NCI-H524 (cell line): ENCODE measurements around the gene AADACL2.
"Not testable (repeated sequence)": the region's sequence is repeated elsewhere in the genome, so short reads cannot be mapped to it uniquely, and the experiment has no call there.

Experiments used
- DNase-seq, 2 experiments: peaks; one replicate each; lab custom pipeline; 2025; lab: John Stamatoyannopoulos, UW

The AADACL2 gene

GRCh38 chr3:151765685-151766084 is 32.0 kb downstream of the AADACL2 start:
- no peak for DNase-seq

DNA sequence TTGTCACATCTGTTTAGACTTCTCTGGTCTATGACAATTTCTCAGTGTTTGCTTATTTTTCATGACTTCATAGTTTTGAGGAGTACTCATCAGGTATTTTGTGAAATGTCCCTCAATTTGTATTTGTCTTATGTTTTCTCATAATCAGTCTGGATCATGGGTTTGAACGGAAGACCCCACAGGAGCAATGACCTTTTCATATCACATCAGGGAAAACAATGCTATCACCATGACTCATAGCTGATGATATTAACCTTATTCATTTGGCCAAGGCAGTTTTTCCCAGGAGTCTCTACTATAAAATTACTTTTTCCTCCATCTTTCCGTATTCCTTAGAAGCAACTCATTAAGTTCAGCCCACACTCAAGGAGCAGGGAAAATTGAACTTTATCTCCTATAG is 32.7 kb downstream of the AADACL2 start:
- DNase-seq: no peak

DNA sequence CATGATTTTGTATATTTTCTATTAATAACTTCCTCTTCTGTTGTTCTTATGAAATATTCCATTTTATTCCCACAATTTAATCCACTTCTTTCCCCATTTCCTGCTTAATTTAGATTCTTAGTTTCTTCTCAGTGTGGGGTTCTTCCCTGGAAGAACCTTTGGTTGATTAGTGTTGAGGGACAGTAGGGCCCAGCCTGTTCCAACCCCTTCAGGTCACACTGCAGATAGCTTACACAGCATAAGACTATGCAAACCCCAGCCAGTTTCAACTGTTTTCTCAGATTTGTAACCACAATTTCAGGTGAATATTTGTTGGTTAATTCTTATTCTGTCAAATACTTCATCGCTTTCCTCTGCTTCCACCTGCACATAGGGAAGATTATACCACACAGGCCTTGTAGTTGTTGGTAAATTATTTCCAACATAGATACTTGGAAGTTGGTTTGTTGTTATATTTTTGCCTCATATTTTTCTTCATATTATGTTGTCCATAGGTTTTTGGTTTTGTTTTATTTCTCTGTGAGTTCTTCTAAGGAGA is 34.7 kb downstream of the AADACL2 start:
- DNase-seq: no peak

- DNase-seq: no peak
These were observed 35.4 kb downstream of the AADACL2 start for GRCh38 chr3:151769175-151769574.

DNA sequence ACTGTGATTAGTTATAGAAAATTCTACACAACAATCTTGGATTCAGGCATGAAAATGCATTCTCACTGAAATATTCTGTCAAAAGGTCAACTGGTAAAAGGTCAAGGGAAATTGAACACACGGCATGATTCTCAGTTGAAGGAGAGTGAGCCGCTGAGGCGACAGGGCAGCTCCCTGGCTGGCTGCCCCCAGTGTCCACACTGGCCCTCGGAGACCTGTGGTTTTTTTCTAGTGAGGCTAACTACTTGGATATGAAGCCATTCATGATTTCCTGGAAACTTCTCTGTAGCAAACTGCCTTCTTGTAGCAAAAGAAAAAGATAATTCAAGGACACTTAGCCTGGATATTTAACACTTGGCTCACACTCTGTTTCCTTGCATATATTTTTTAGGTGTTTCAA is 37.2 kb downstream of the AADACL2 start:
- no peak for DNase-seq

GRCh38 chr3:151772825-151773480 is 39.2 kb downstream of the AADACL2 start:
- no peak for DNase-seq

GRCh38 chr3:151774235-151774634 is 40.5 kb downstream of the AADACL2 start:
- DNase-seq: no peak

DNA sequence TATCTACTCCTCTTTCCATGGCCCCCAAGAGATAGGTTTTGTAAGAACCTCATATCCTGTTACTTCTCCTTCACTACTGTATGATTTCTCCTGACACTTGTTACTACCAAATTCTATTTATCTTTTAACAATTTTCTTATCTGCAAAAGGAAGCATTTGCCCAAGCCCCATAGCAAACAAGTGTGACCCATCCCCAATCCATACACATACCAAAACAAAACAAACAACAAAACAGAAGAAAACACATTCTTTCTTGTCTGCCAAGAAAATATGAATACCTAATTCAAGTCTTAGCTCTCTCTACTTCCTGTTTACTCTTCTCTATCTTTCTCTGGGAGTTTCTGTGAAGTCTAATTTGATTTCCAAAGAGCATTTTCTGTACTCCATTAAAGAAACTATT is 41.2 kb downstream of the AADACL2 start:
- DNase-seq: no peak

- DNase-seq: no peak
These were observed 41.9 kb downstream of the AADACL2 start for GRCh38 chr3:151775314-151776258.

- no peak for DNase-seq
These were observed 42.6 kb downstream of the AADACL2 start for GRCh38 chr3:151776259-151776740.

GRCh38 chr3:151777880-151778279 is 44.2 kb downstream of the AADACL2 start:
- DNase-seq: peak in 1 of 2 experiments; percentile 44

- no peak for DNase-seq
These were observed 53.9 kb downstream of the AADACL2 start for GRCh38 chr3:151787626-151788025.

- no peak for DNase-seq
These were observed 54.7 kb downstream of the AADACL2 start for GRCh38 chr3:151788401-151788800.

DNA sequence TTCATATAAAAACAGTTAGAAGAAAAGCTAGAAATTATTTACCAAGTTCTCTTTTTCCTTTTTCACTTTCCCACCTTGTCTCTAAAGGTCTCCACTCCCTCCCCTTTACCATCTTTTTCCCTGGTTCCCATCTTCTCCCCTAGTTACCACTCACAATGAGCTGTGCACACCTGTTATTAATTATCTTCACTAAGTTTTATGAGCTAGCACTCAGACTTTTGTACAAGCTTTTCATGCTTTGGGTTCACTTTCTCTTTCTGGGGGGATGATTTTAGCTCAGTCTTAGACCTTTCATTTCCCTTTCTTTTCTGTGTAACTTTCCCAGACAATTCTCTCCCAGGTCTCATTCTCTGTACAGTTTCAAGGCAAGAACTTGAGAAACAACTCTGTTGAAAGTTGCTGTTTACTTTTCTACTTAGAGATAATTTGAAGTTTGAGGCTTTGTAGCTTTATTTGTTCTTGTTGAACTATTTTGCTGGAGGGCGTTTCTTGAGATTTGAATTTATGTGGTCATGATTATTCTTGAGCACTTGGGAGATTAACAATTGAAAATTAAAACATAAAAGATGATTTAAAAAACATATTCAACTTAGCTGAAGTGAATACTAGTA is 56.2 kb downstream of the AADACL2 start:
- DNase-seq: no peak

GRCh38 chr3:151790763-151791162 is 57.0 kb downstream of the AADACL2 start:
- not testable (repeated sequence) for DNase-seq

DNA sequence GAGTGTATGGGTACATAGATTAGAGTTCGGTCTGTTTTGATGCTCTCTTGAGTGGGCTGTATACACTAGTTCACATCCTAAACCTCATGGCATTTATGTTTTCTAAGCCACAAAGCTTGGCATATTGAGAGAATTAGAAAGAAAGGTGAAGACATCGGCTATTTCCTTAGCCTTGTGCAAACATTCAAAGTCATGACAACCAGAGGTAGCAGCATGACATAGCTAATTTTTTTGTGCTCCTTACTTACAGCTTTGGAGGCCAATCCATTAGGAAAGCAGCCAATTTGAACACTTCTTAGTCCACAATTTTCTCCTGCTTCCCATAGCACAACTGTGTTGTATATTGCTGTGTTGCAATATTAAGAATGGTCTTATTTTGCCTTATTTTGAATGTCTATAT is 58.7 kb downstream of the AADACL2 start:
- no peak for DNase-seq

GRCh38 chr3:151793636-151794035 is 59.9 kb downstream of the AADACL2 start:
- no peak for DNase-seq

GRCh38 chr3:151794080-151794479 is 60.4 kb downstream of the AADACL2 start:
- no peak for DNase-seq

DNA sequence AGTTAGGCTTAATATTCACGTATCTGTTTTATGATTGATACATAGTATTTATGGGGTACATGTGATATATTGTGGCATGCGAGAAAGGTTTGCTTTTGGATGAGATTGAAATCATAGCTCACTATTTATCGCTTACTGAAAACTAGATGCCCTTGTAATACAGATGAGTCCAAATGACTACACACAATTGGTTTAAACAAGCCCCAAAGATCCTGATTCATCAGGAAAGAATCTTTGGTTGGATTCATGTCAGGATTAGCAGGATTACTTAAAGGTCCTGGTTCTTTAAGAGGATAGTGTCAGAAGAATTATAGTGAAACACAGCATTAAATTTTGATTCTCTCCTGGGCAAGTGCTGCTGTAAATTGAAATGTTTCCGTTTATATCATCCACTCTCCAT is 61.5 kb downstream of the AADACL2 start:
- no peak for DNase-seq

GRCh38 chr3:151796105-151796680 is 62.5 kb downstream of the AADACL2 start:
- no peak for DNase-seq

GRCh38 chr3:151798466-151798865 is 64.7 kb downstream of the AADACL2 start:
- no peak for DNase-seq

GRCh38 chr3:151800431-151800830 is 66.7 kb downstream of the AADACL2 start:
- DNase-seq: no peak
